ENCODE data around the gene MS4A5. TPM values are rescaled to one million over a fixed set of nuclear protein-coding genes. Genes with fewer than 3 reads are reported as not detected.

The MS4A5 gene
- polyA plus RNA-seq, 3 donors: not detected

DNA sequence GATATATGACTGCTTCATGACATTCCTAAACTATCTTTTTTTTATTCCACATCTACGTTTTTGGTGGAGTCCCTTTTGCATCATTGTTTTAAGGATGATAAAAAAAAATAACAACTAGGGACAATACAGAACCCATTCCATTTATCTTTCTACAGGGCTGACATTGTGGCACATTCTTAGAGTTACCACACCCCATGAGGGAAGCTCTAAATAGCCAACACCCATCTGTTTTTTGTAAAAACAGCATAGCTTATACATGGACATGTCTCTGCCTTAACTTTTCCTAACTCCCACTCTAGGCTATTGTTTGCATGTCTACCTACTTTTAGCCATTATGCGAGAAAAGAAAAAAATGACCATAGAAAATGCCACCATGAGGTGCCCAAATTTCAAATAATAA, 39.5 kb downstream of the MS4A5 start:
- no peak overlapping the region for H3K27ac ChIP-seq (ENCODE audit: low read depth, low read length)
- 64 to 70% (median 67%) methylated on average over 2 of the region's 2 CpGs for WGBS, 3 donors

DNA sequence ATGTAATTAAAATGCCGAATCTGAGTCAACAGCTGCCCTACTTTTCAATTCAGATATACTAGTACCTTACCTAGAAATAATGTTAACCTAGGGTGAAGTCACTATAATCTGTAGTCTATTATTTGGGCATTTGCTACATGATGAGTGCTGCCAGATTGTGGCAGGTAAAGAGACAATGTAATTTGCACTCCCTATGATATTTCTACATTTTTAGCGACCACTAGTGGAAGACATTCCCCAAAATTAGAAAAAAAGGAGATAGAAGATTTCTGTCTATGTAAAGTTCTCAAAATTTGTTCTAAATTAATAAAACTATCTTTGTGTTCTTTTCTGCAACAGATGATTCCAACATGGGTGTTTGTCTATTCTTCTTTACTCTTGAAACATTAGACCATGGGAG, 40.4 kb downstream of the MS4A5 start:
- 55 to 69% (median 68%) methylated on average over 2 of the region's 2 CpGs for WGBS, 3 donors
- no peak overlapping the region for H3K27ac ChIP-seq (ENCODE audit: low read depth, low read length)

DNA sequence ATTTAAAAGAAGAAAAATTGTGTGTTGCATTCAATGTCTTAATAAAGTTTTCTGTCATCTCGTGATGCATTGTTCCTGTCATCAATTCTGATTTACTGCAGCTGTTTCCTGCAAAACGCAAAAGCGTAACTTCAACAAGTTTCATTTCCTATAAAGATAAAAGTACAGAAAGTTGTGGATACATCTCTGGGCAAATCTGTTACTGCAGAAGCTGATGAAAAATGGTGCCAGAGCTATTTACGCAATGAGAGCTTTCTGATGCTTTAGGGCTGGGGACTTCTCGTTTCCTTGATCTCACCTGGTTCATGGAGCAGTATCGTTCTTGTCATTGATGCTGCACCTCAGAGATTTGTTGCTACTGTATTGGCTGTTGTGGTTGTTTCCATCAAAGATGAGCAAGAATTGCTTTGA, 47.7 kb downstream of the MS4A5 start:
- H3K27ac ChIP-seq (ENCODE audit: low read depth, low read length): no peak overlapping the region
- 36 to 65% (median 43%) methylated on average over 6 of the region's 6 CpGs for WGBS, 3 donors

- no peak overlapping the region for H3K27ac ChIP-seq (ENCODE audit: low read depth, low read length)
- 26 to 58% (median 34%) methylated on average over 2 of the region's 2 CpGs for WGBS, 3 donors
Measured at GRCh38 chr11:60482361-60482760, 53.0 kb downstream of the MS4A5 start.

GRCh38 chr11:60485987-60486386, 56.6 kb downstream of the MS4A5 start:
- no peak overlapping the region for H3K27ac ChIP-seq (ENCODE audit: low read depth, low read length)
- 58 to 79% (median 71%) methylated on average over 5 of the region's 5 CpGs for WGBS, 3 donors

DNA sequence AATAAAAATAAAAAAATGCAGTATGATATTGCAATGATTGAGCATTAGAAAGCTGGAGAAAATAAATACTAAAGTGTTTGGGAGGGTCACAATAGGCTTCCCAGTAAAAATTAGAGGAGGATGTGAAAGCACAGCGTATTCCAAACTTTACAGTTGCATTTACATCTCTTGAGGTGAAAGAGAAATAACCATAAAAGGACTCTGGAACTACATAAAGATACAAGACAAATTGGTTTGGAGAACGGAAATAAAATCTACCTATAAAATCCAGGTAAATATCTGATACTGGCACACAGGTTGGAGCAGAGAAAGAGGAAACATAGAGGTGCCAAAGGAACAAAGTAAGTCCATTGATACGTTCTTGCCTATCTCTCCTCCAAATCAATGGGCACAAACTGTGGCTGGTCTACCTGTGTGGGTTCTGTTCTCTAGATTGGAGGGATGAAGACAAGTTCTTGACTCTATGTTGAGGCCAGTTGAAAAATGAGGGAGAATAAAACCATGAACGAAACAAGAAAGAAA, 63.2 kb downstream of the MS4A5 start, which contains the start of gene MS4A12:
TSS of gene MS4A12 (plus strand) at position 291 of the 522 bp plus-strand sequence. CDS start 4,541 bp downstream, outside the sequence.
- 78 to 84% (median 81%) methylated on average over 4 of the region's 4 CpGs for WGBS, 3 donors

DNA sequence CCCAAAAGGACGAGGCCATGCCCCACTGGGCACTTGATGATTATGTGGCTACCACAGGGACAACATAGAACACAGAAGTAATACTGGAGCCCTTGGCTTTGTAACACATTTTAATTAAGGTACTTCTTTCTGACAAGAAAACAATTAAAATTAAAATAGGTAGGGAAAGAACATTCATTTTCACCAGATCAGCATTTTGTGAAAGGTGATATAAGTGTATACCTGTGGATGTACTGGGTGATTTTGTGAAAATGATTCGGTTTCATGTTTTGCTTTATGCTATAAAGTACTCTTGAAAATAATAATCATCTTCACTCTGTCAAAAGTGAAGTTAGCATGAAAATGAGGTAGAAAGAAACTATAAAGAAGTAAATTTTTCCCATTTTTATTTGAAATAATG, 64.1 kb downstream of the MS4A5 start:
- 78 to 87% (median 84%) methylated on average over 2 of the region's 2 CpGs for whole genome bisulfite sequencing, 3 donors
- H3K27ac ChIP-seq (ENCODE audit: low read depth, low read length): no peak overlapping the region

More for the DNA sequence above, 63.2 kb downstream of the MS4A5 start, which contains the start of gene MS4A12:
- H3K27ac ChIP-seq (ENCODE audit: low read depth, low read length): no peak within 1 kb of the TSS

Other genes starting within 250 kb of the MS4A5 start
- 10 to 100 TPM; 13.2 to 84.0 (median 76.3) TPM for gene MS4A6A, start 246.5 kb upstream of the MS4A5 start, polyA plus RNA-seq
- gene MS4A4E, start 186.4 kb upstream of the MS4A5 start, polyA plus RNA-seq: under 1 TPM; 0.08 to 0.56 (median 0.22) TPM
- 10 to 100 TPM in 2 of 3 donors, 1 to 10 TPM in 1; 6.6 to 38.2 (median 37.0) TPM for gene MS4A4A, start 148.9 kb upstream of the MS4A5 start, polyA plus RNA-seq
- gene MS4A6E, start 102.3 kb upstream of the MS4A5 start, polyA plus RNA-seq: under 1 TPM in 2 of 3 donors, not detected in 1; 0.16 to 0.36 TPM
- 10 to 100 TPM in 2 of 3 donors, 1 to 10 TPM in 1; 2.0 to 22.1 (median 18.8) TPM for gene MS4A7, start 51.0 kb upstream of the MS4A5 start, polyA plus RNA-seq
- gene MS4A14, start 33.1 kb upstream of the MS4A5 start, polyA plus RNA-seq: under 1 TPM in 2 of 3 donors, not detected in 1; 0.05 to 0.52 TPM
- 1 to 10 TPM in 2 of 3 donors, under 1 TPM in 1; 0.11 to 2.0 (median 1.3) TPM for gene MS4A1, start 26.3 kb downstream of the MS4A5 start, polyA plus RNA-seq
- gene MS4A12, start 63.2 kb downstream of the MS4A5 start, polyA plus RNA-seq: under 1 TPM in 1 of 3 donors, not detected in 2; 0.15 TPM
- not detected for gene MS4A13, start 85.8 kb downstream of the MS4A5 start, polyA plus RNA-seq